Right lung (tissue), 5 donors: ENCODE data around the gene FAF1. TPM values are rescaled to one million over a fixed set of nuclear protein-coding genes. Genes with fewer than 3 reads are reported as not detected.
"Not testable (repeated sequence)": the region's sequence is repeated elsewhere in the genome, so short reads cannot be mapped to it uniquely, and the experiment has no call there.

Source experiments
- DNase-seq, 2 donors: peaks; one replicate each; pipeline ENCODE4 v3.0.0-alpha.2; 2013
- polyA plus RNA-seq, 5 donors: library from polyadenylated mRNA; unstranded; fragments of 120-200 nt; gene quantifications; one replicate each; pipeline versions ENCODE4 v1.2.1 to v1.2.3, GENCODE V29; 2013; ENCODE audit warnings: inconsistent platforms in 1 of 5, low replicate concordance in 1 of 5; ENCODE audit not compliant: insufficient read length in 5 of 5, insufficient read depth in 1 of 5

Gene FAF1
- polyA plus RNA-seq, 5 donors = 44.6 to 61.4 (median 58.8) TPM

DNA sequence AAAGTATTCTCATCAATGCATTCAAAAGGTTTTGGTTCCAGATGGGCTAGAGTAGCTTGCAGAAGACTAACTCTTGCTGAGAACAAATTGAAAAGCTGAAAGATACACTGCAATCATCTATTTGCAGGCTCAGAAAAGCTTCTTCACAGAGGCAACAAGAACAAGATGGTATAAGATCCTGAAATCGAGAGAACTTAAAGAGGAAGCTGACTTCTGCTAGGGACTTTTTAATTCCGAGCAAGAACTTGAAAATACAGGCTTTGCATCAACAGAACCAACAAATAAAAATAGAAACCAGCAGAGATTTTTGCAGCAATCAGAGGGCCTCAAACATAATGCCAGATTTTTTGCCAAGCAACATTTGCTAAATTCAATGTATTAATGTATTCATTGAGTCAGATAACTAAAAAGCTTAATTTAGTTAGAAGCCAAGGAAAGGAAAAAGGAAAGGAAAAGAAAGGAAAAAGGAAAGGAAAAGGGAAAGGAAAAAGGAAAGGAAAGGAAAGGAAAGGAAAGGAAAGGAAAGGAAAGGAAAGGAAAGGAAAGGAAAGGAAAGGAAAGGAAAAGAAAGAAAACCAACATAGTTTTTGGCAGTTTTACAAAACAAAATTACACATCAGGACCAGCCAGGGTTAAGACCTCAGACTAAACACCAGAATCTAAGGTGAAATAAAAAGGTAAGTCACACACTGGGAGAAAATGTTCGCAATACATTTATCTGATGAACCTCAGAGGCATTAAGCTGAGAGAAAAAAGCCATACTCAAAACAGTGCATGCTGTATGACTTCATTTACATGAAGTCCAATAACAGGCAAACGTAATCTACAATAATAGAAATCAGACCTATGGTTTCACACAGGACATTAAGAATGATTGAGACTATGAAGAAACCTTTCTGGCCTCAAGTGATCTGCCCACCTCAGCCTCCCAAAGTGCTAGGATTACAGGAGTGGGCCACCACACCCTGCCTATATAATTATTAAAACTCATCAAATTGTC is 42.6 kb downstream of the FAF1 start:
- no peak for DNase-seq

- no peak for DNase-seq
Measured at GRCh38 chr1:50915621-50916020, 44.4 kb downstream of the FAF1 start.

DNA sequence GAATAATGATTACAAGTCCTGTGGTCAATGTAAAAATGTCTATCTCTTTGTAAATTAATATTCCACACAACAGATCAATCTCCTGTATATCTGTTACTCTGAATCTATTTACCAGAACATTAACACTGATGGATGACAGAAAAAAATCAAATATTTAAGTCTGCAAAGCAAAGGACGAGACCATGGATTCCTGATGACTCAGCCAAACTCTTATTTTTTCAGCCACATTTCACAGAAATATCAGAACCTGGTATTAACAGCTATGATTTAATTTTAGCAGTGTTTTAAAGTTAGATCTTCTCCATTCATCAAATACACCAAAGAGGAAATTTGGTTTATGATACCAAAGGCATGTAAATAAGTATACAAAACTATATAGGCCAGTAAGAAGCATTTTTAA is 46.1 kb downstream of the FAF1 start:
- no peak for DNase-seq

- not testable (repeated sequence) for DNase-seq
Measured at GRCh38 chr1:50910356-50910755, 49.7 kb downstream of the FAF1 start.

DNA sequence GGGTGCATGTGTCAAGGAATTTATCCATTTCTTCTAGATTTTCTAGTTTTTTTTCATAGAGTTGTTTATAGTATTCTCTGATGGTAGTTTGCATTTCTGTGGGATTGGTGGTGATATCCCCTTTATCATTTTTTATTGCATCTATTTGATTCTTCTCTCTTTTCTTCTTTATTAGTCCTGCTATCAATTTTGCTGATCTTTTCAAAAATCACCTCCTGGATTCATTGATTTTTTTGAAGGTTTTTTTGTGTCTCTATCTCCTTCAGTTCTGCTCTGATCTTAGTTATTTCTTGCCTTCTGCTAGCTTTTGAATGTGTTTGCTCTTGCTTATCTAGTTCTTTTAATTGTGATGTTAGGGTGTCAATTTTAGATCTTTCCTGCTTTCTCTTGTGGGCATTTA is 52.5 kb downstream of the FAF1 start:
- DNase-seq = not testable (repeated sequence)

DNA sequence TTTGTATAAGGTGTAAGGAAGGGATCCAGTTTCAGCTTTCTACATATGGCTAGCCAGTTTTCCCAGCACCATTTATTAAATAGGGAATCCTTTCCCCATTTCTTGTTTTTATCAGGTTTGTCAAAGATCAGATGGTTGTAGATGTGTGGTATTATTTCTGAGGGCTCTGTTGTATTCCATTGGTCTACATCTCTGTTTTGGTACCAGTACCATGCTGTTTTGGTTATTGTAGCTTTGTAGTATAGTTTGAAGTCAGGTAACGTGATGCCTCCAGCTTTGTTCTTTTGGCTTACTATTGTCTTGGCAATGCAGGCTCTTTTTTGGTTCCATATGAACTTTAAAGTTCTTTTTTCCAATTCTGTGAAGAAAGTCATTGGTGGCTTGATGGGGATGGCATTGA is 54.0 kb downstream of the FAF1 start:
- not testable (repeated sequence) for DNase-seq

DNA sequence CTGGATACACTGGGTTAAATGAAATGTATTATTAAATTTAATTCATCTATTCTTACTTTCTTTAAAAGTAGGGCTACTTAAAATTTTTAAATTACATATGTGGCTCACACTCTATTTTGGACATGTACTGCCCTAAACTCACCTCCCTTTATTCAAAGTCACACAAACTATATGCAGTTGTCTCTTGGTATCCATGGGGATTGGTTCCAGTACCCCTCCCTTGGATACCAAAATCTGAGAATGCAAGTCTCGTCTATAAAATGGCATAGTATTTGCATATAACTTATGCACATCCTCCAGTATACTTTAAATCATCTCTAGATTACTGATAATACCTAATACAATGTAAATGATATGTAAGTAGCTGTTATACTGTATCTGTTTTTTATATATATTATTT is 57.6 kb downstream of the FAF1 start:
- no peak for DNase-seq

- DNase-seq = no peak
Measured at GRCh38 chr1:50901872-50902271, 58.2 kb downstream of the FAF1 start.

DNA sequence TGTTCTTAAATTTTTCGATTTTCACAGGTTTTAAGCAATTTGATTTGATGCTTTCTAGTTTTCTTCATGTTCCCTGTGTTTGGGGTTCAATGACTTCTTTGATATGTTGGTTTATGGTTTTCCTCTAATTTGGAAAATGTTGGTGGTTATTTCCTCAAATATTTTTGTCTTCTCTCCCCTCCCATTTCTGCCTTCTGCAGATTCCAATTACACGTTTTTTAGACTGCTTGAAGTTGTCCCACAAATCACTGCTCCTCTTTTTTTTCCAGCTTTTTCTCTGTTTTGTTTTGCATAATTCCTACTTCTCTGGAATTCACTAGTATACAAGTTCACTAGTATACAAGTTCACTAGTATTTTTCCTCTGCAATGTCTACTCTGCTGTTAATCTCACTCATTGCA is 61.3 kb downstream of the FAF1 start:
- DNase-seq = no peak

DNA sequence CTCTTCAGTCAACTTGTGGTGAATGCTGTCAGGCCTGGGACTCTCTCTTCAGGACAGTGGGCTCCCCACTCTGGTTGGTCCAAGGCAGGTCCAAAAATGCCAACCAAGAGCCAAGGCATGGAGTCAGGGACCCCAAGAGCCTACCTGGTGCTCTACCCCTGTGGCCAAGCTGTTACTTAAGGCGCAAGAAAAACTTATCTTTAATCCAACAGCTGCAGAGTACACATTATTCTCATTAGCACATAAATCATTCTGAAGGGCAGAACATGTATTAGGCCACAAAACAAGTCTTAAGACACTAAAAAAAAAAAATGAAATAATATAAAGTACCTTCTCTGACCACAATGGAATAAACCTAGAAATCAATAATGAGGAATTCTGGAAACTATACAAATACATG is 65.7 kb downstream of the FAF1 start:
- DNase-seq = no peak

GRCh38 chr1:50893466-50893865 is 66.6 kb downstream of the FAF1 start:
- no peak for DNase-seq

DNA sequence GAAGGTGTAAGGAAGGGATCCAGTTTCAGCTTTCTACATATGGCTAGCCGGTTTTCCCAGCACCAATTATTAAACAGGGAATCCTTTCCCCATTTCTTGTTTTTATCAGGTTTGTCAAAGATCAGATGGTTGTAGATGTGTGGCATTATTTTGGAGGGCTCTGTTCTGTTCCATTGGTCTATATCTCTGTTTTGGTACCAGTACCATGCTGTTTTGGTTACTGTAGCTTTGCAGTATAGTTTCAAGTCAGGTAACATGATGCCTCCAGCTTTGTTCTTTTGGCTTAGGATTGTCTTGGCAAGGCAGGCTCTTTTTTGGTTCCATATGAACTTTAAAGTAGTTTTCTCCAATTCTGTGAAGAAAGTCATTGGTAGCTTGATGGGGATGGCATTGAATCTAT is 72.5 kb downstream of the FAF1 start:
- not testable (repeated sequence) for DNase-seq

DNA sequence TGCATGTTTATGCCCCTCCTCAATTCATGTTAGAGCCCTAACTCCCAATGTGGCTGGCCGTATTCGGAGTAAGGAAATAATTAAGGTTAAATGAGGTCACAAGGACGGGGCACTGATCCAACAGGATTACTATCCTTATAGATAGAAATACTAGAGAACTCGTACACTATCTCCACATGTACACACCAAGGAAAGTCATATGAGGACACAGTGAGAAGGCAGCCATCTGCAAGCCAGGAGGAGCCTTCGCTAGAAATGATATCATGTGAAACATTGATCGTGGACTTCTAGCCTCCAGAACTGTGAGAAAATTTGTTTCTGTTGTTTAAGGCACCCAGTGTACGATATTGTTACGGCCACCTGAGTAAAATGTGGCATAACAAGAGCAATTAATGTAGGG is 79.7 kb downstream of the FAF1 start:
- no peak for DNase-seq

DNA sequence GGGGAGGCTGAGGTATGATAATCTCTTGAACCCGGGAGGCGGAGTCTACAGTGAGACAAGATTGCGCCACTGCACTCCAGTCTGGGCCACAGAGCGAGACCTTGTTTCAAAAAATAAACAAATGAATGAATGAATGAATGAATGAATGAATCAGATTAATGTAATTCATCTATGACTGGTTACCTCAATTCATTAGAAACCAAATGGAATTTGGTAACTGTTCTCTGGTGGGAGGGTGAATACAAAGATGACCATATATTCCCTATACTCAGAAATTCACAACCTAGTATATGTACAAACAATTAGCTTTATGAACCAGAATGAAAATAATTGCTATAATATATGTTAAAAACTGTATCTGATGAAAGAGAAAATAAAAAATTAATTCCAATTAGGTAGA is 80.9 kb downstream of the FAF1 start:
- DNase-seq = no peak

DNA sequence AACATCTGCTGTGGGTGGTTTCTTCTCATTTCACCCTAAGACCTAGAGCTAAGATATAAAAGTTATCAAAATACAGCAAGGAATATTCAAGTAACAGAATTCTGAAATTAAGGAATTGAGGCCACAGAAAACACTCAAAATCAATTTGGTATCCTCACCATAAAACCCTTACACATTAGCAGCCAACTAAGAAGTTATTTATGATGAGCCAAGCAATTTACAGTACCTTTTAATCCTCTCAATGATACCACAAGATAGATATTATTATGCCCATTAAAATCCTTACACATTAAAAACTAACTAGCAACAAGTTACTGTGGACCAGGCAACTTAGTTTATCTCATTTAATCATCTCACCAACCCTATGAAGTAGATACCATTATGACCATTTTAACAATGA is 81.6 kb downstream of the FAF1 start:
- no peak for DNase-seq

DNA sequence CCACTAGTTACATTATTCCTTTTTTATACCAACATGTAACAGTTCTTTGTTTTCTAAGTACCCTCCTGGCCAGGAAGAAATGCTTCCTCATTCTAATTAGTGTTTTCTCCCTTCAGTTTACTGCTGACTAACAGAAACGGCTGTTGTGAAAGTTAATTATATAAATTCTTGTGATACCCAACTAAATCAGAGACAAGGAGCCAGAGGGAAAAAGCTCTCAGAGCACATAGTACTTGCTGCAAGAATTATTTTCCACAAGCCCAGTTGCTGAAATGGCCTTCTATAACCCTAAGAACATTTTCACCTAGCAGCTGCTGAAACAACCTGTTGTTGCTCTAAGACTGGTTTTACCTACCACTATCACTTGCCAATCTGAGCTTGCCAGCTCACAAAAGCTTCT is 82.4 kb downstream of the FAF1 start:
- no peak for DNase-seq

DNA sequence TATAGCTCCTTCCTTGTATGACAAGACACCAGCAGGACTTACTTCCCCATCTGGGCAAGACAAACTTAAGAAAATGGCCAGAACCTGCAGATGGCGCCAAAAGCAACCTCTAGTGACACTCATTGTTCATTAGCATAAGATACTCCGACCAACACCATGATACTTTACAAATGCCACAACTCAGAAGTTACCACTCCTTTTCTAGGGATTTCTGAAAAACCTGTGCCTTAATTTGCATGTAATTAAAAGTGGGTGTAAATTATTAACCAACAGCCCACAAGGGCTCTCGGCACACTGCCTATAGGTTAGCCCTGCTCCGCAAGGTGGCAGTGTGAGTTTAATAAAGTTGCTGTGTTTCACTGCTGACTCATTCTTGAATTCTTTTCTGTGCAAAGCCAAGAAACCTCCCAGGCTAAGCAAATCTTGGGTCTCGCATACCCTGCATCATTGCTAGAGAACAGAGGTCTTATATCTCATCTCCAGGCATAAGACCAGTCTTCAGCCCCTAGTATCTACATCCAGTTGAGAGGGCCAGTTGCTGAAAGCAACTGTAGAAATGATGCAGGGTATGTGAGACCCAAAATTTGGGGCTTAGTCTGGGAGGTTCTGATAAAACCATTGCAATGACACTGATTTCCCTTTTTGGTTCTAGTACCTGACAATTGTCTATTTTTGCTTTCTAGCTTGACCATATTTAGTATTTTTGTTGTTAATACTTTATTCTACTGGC is 86.4 kb downstream of the FAF1 start:
- peak in 1 of 2 donors; percentile 9 for DNase-seq

GRCh38 chr1:50864845-50865244 is 95.2 kb downstream of the FAF1 start:
- DNase-seq = not testable (repeated sequence)

GRCh38 chr1:50861772-50862171 is 98.3 kb downstream of the FAF1 start:
- no peak for DNase-seq

GRCh38 chr1:50860702-50861101 is 99.4 kb downstream of the FAF1 start:
- no peak for DNase-seq

DNA sequence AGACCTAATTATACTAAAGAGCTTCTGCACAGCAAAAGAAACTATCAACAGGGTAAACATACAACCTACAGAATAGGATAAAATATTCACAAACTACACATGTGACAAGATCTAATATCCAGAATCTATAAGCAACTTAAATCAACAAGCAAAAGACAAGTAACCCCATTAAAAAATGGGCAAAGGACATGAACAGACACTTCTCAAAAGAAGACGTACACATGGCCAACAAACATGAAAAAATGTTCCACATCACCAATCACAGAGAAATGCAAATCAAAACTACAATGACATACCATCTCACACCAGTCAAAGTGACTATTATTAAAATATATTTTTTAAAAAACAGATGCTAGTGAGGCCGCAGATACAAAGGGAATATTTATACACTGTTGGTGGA is 99.8 kb downstream of the FAF1 start:
- DNase-seq = no peak

DNA sequence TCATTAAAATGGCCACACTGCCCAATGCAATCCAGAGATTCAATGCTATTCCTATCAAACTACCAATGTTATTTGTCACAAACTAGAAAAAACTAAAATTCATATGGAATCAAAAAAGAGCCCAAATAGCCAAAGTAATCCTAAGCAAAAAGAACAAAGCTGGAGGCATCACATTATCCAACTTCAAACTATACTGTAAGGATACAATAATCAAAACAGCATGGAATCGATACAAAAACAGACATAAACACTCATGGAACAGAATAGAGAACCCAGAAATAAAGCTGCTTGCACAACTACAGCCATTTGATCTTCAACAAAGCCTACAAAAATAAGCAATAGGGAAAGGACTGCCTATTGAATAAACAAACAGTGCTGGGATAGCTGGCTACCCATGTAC is 100.4 kb downstream of the FAF1 start:
- no peak for DNase-seq

- no peak for DNase-seq
Measured at GRCh38 chr1:50858761-50859160, 101.3 kb downstream of the FAF1 start.
